ENCODE data around the gene CEBPG.

- TF ChIP-seq CTCF (IDR thresholded peaks at IDR 0.05) (no peak), EP300 (IDR thresholded peaks at IDR 0.05) (no peak), POLR2A (IDR thresholded peaks at IDR 0.05) (no peak)
These were observed 39.3 kb downstream of the CEBPG start for GRCh38 chr19:33412601-33413425.

Data from stomach (tissue), 4 donors.